Measurements from ENCODE around the gene RNF123.
"Not testable (repeated sequence)": the region's sequence is repeated elsewhere in the genome, so short reads cannot be mapped to it uniquely, and the experiment has no call there.

GRCh38 chr3:49694409-49695070 lies 5.2 kb downstream of the RNF123 start:
- not testable (repeated sequence) for TF ChIP-seq CTCF (conservative IDR thresholded peaks at IDR 0.05); EZH2 (IDR thresholded peaks at IDR 0.05; ENCODE audit: low read depth)
